Measurements from ENCODE around the gene ZNF568. TPM values are rescaled to one million over a fixed set of nuclear protein-coding genes. Genes with fewer than 3 reads are reported as not detected.

ZNF568 gene
- total RNA-seq, 1 experiment from 2014 or later: not detected

GRCh38 chr19:36963280-36963679, 47.1 kb downstream of the ZNF568 start:
- no peak for DNase-seq
- Histone ChIP-seq H3K27me3 (replicated peaks; ENCODE audit: control insufficient read depth, insufficient read depth, low read length) (no peaks in the 10 kb centered on the region), H3K4me3 (ENCODE audit: low read depth, low read length) (no peak overlapping the region), H3K9me3 (peaks cover 30% of the 10 kb centered on the region), H3K36me3 (ENCODE audit: control insufficient read depth, insufficient read depth, low read length) (no peaks in the 10 kb centered on the region), H3K4me1 (no peaks in the 10 kb centered on the region)
- Mint-ChIP-seq H3K4me3 (ENCODE audit: unreplicated experiment) (no peak overlapping the region), H3K36me3 (ENCODE audit: insufficient read depth, unreplicated experiment) (no peaks in the 10 kb centered on the region), H3K4me1 (ENCODE audit: low read depth, unreplicated experiment) (no peaks in the 10 kb centered on the region), H3K27ac (ENCODE audit: unreplicated experiment) (no peak overlapping the region), H3K27me3 (ENCODE audit: insufficient read depth, unreplicated experiment) (no peaks in the 10 kb centered on the region), H3K9me3 (ENCODE audit: unreplicated experiment) (peaks cover 40% of the 10 kb centered on the region)
- no peak for TF ChIP-seq CTCF (IDR thresholded peaks at IDR 0.05; ENCODE audit: insufficient read depth in 1 of 2, low read depth in 1 of 2, low read length in 1 of 2, severe bottlenecking in 1 of 2, unreplicated experiment in 1 of 2)
- ChIA-PET CTCF (no interaction called here), POLR2A (no interaction called here)
- no TSS peak for BruUV-seq (replicated peaks)
- intact Hi-C loops (cut with micrococcal nuclease; ENCODE audit: unreplicated experiment): no loop called here

GRCh38 chr19:36972571-36972970, 56.4 kb downstream of the ZNF568 start:
- Histone ChIP-seq H3K4me3 (ENCODE audit: low read depth, low read length) (no peak overlapping the region), H3K36me3 (ENCODE audit: control insufficient read depth, insufficient read depth, low read length) (no peaks in the 10 kb centered on the region), H3K4me1 (no peaks in the 10 kb centered on the region), H3K9me3 (peaks cover 19% of the 10 kb centered on the region), H3K27me3 (replicated peaks; ENCODE audit: control insufficient read depth, insufficient read depth, low read length) (no peaks in the 10 kb centered on the region)
- no TSS peak for BruUV-seq (replicated peaks)
- Mint-ChIP-seq H3K27ac (ENCODE audit: unreplicated experiment) (no peak overlapping the region), H3K4me3 (ENCODE audit: unreplicated experiment) (no peak overlapping the region), H3K4me1 (ENCODE audit: low read depth, unreplicated experiment) (no peaks in the 10 kb centered on the region), H3K9me3 (ENCODE audit: unreplicated experiment) (peaks cover 14% of the 10 kb centered on the region), H3K27me3 (ENCODE audit: insufficient read depth, unreplicated experiment) (no peaks in the 10 kb centered on the region), H3K36me3 (ENCODE audit: insufficient read depth, unreplicated experiment) (no peaks in the 10 kb centered on the region)
- ChIA-PET POLR2A (no interaction called here), CTCF (no interaction called here)
- intact Hi-C loops (cut with micrococcal nuclease; ENCODE audit: unreplicated experiment): no loop called here
- TF ChIP-seq CTCF (IDR thresholded peaks at IDR 0.05; ENCODE audit: insufficient read depth in 1 of 2, low read depth in 1 of 2, low read length in 1 of 2, severe bottlenecking in 1 of 2, unreplicated experiment in 1 of 2): no peak
- no peak for DNase-seq

GRCh38 chr19:36973021-36973843, 57.1 kb downstream of the ZNF568 start:
- Mint-ChIP-seq H3K4me3 (ENCODE audit: unreplicated experiment) (no peak overlapping the region), H3K27me3 (ENCODE audit: insufficient read depth, unreplicated experiment) (no peaks in the 10 kb centered on the region), H3K9me3 (ENCODE audit: unreplicated experiment) (peaks cover 20% of the 10 kb centered on the region), H3K4me1 (ENCODE audit: low read depth, unreplicated experiment) (no peaks in the 10 kb centered on the region), H3K36me3 (ENCODE audit: insufficient read depth, unreplicated experiment) (no peaks in the 10 kb centered on the region), H3K27ac (ENCODE audit: unreplicated experiment) (no peak overlapping the region)
- Histone ChIP-seq H3K9me3 (peaks cover 19% of the 10 kb centered on the region), H3K4me1 (no peaks in the 10 kb centered on the region), H3K27me3 (replicated peaks; ENCODE audit: control insufficient read depth, insufficient read depth, low read length) (no peaks in the 10 kb centered on the region), H3K36me3 (ENCODE audit: control insufficient read depth, insufficient read depth, low read length) (no peaks in the 10 kb centered on the region), H3K4me3 (ENCODE audit: low read depth, low read length) (no peak overlapping the region)
- CTCF ChIA-PET: no interaction called here
- TF ChIP-seq CTCF (IDR thresholded peaks at IDR 0.05; ENCODE audit: insufficient read depth in 1 of 2, low read depth in 1 of 2, low read length in 1 of 2, severe bottlenecking in 1 of 2, unreplicated experiment in 1 of 2): no peak
- no TSS peak for BruUV-seq (replicated peaks)
- POLR2A ChIA-PET: no interaction called here
- intact Hi-C loops (cut with micrococcal nuclease; ENCODE audit: unreplicated experiment): no loop called here
- DNase-seq: no peak

Measured in Caco-2 (cell line).